Adipocyte (in vitro differentiated cells): ENCODE results near the gene RHOBTB1.

Experiments
- DNase-seq: peaks from one replicate; pipeline ENCODE4 v3.0.0-alpha.2; 2015; ENCODE audit warnings: low read depth
- H3K27me3 ChIP-seq: replicated peaks from 2 replicates; pipeline ENCODE4 v1.7.0; 2013; ENCODE audit warnings: mild to moderate bottlenecking, low read length, moderate library complexity; ENCODE audit not compliant: control insufficient read depth, insufficient read depth
- H3K36me3 ChIP-seq: 2 replicates; pipeline ENCODE4 v1.7.0; 2013; ENCODE audit warnings: low read length, mild to moderate bottlenecking, moderate library complexity; ENCODE audit not compliant: control insufficient read depth, insufficient read depth, severe bottlenecking
- H3K4me1 ChIP-seq: 2 replicates; pipeline ENCODE4 v1.7.0; 2013; ENCODE audit warnings: mild to moderate bottlenecking, low read length, moderate library complexity; ENCODE audit not compliant: control insufficient read depth, insufficient read depth
- H3K4me3 ChIP-seq: 2 replicates; pipeline ENCODE4 v1.7.0; 2013; ENCODE audit warnings: mild to moderate bottlenecking, low read length, moderate library complexity
- H3K9ac ChIP-seq: 2 replicates; pipeline ENCODE4 v1.7.0; 2013; ENCODE audit warnings: mild to moderate bottlenecking, low read length, moderate library complexity
- H3K9me3 ChIP-seq: 2 replicates; pipeline ENCODE4 v1.7.0; 2013; ENCODE audit warnings: mild to moderate bottlenecking, low read length, moderate library complexity; ENCODE audit not compliant: control insufficient read depth

The RHOBTB1 gene

GRCh38 chr10:60877777-60878120, 66.2 kb downstream of the RHOBTB1 start:
- Histone ChIP-seq H3K4me1 (no peaks in the 10 kb centered on the region), H3K36me3 (peaks cover 32% of the 10 kb centered on the region), H3K9me3 (no peaks in the 10 kb centered on the region), H3K9ac (no peak overlapping the region), H3K27me3 (no peaks in the 10 kb centered on the region), H3K4me3 (no peak overlapping the region)
- DNase-seq, result no peak

GRCh38 chr10:60877061-60877776, 66.8 kb downstream of the RHOBTB1 start:
- H3K27me3 ChIP-seq, result no peaks in the 10 kb centered on the region
- no peaks in the 10 kb centered on the region for H3K4me1 ChIP-seq
- peaks cover 33% of the 10 kb centered on the region for H3K36me3 ChIP-seq
- H3K9me3 ChIP-seq, result no peaks in the 10 kb centered on the region
- no peak for DNase-seq
- no peak overlapping the region for H3K9ac ChIP-seq
- H3K4me3 ChIP-seq, result no peak overlapping the region

GRCh38 chr10:60873758-60874157, 70.2 kb downstream of the RHOBTB1 start:
- no peak overlapping the region for H3K4me3 ChIP-seq
- no peaks in the 10 kb centered on the region for H3K4me1 ChIP-seq
- no peak overlapping the region for H3K9ac ChIP-seq
- DNase-seq, result no peak
- H3K9me3 ChIP-seq, result no peaks in the 10 kb centered on the region
- H3K27me3 ChIP-seq, result no peaks in the 10 kb centered on the region
- H3K36me3 ChIP-seq, result peaks cover 37% of the 10 kb centered on the region

- peaks cover 28% of the 10 kb centered on the region for H3K36me3 ChIP-seq
- H3K27me3 ChIP-seq, result no peaks in the 10 kb centered on the region
- no peaks in the 10 kb centered on the region for H3K4me1 ChIP-seq
- H3K4me3 ChIP-seq, result no peak overlapping the region
- no peak for DNase-seq
- no peak overlapping the region for H3K9ac ChIP-seq
- no peaks in the 10 kb centered on the region for H3K9me3 ChIP-seq
Measured at GRCh38 chr10:60872451-60872850, 71.5 kb downstream of the RHOBTB1 start.

- Histone ChIP-seq H3K36me3 (peaks cover 23% of the 10 kb centered on the region), H3K4me3 (no peak overlapping the region), H3K27me3 (no peaks in the 10 kb centered on the region), H3K4me1 (no peaks in the 10 kb centered on the region), H3K9ac (no peak overlapping the region), H3K9me3 (no peaks in the 10 kb centered on the region)
- DNase-seq, result no peak
Measured at GRCh38 chr10:60871215-60871614, 72.8 kb downstream of the RHOBTB1 start.

- H3K9ac ChIP-seq, result no peak overlapping the region
- no peaks in the 10 kb centered on the region for H3K4me1 ChIP-seq
- no peaks in the 10 kb centered on the region for H3K27me3 ChIP-seq
- peaks cover 23% of the 10 kb centered on the region for H3K36me3 ChIP-seq
- DNase-seq, result no peak
- H3K9me3 ChIP-seq, result no peaks in the 10 kb centered on the region
- no peak overlapping the region for H3K4me3 ChIP-seq
Measured at GRCh38 chr10:60870803-60871202, 73.2 kb downstream of the RHOBTB1 start.

GRCh38 chr10:60870416-60870728, 73.6 kb downstream of the RHOBTB1 start:
- peaks cover 23% of the 10 kb centered on the region for H3K36me3 ChIP-seq
- no peak for DNase-seq
- no peaks in the 10 kb centered on the region for H3K4me1 ChIP-seq
- no peak overlapping the region for H3K4me3 ChIP-seq
- H3K9ac ChIP-seq, result no peak overlapping the region
- H3K9me3 ChIP-seq, result no peaks in the 10 kb centered on the region
- no peaks in the 10 kb centered on the region for H3K27me3 ChIP-seq

- Histone ChIP-seq H3K4me1 (no peaks in the 10 kb centered on the region), H3K36me3 (peaks cover 23% of the 10 kb centered on the region), H3K9me3 (no peaks in the 10 kb centered on the region), H3K27me3 (no peaks in the 10 kb centered on the region), H3K9ac (no peak overlapping the region), H3K4me3 (no peak overlapping the region)
- no peak for DNase-seq
Measured at GRCh38 chr10:60869652-60870415, 74.2 kb downstream of the RHOBTB1 start.

- no peak overlapping the region for H3K4me3 ChIP-seq
- no peaks in the 10 kb centered on the region for H3K4me1 ChIP-seq
- H3K9ac ChIP-seq, result no peak overlapping the region
- H3K27me3 ChIP-seq, result peaks cover 1% of the 10 kb centered on the region
- DNase-seq, result no peak
- no peaks in the 10 kb centered on the region for H3K9me3 ChIP-seq
- peaks cover 20% of the 10 kb centered on the region for H3K36me3 ChIP-seq
Measured at GRCh38 chr10:60868946-60869345, 75.0 kb downstream of the RHOBTB1 start.

GRCh38 chr10:60865198-60865783, 78.7 kb downstream of the RHOBTB1 start:
- no peak overlapping the region for H3K9ac ChIP-seq
- no peak for DNase-seq
- no peak overlapping the region for H3K4me3 ChIP-seq
- no peaks in the 10 kb centered on the region for H3K36me3 ChIP-seq
- no peaks in the 10 kb centered on the region for H3K9me3 ChIP-seq
- H3K27me3 ChIP-seq, result peaks cover 3% of the 10 kb centered on the region
- no peaks in the 10 kb centered on the region for H3K4me1 ChIP-seq

- Histone ChIP-seq H3K36me3 (no peaks in the 10 kb centered on the region), H3K9ac (no peak overlapping the region), H3K27me3 (peaks cover 3% of the 10 kb centered on the region), H3K4me1 (no peaks in the 10 kb centered on the region), H3K9me3 (no peaks in the 10 kb centered on the region), H3K4me3 (no peak overlapping the region)
- no peak for DNase-seq
Measured at GRCh38 chr10:60863796-60864195, 80.2 kb downstream of the RHOBTB1 start.
